Measurements from ENCODE around the gene ETV6. TPM values are rescaled to one million over a fixed set of nuclear protein-coding genes. Genes with fewer than 3 reads are reported as not detected.

The ETV6 gene
- total and polyA plus RNA-seq, 9 of the 15 experiments (the other 6 are each of a cell fraction or from before 2014, with no cell fraction given) = 0.81 to 12.7 (median 4.1) TPM

DNA sequence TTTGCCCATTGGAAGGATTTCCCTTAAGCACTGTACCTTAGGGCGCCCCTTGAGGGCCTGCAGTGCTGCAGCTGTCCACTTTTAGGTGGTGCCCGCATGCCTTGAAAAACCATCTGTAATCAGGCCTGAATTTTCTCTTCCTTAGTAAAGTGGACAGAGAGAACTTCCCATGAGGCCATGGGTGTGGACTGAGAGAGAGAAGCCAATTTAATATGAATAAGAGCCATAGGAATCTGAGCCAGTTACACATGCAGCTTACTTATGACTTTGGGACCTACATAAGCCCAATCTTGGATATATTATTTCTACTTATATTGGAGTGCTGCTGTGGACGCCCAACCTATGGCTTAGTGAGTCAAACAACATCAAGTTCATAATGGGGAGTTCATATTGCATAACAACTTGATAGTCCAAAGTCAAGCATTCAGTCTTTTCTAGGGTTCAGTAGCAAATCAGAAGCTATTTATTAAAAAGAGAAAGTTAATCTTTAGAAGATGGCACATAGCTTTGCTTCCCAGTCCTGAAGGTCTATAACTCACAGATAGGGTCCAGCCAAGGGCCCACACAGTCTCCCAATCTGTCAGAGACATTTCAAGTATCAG, 11.1 kb upstream of the ETV6 start:
- POLR2A ChIA-PET = no interaction called here
- Histone ChIP-seq H3K9me1 (ENCODE audit: control insufficient read depth, insufficient read depth, low read length) (no peaks in the 10 kb centered on the region), H3K27me3 (ENCODE audit: control insufficient read depth in 2 of 2, insufficient read depth in 2 of 2, low read length in 2 of 2) (no peaks in the 10 kb centered on the region), H4K20me1 (replicated peaks; ENCODE audit: control insufficient read depth, insufficient read depth, low read length) (no peaks in the 10 kb centered on the region), H3K79me2 (ENCODE audit: control insufficient read depth, insufficient read depth, low read length) (no peaks in the 10 kb centered on the region), H2AFZ (ENCODE audit: low read depth, low read length) (no peak overlapping the region), H3K9me3 (replicated peaks; ENCODE audit: control insufficient read depth, insufficient read depth, low read depth, low read length) (0 out of 2 replicates have a peak, but pooled peaks cover 2% of the 10 kb centered on the region), H3K4me3 (no peak overlapping the region), H3K9ac (ENCODE audit: insufficient read depth in 1 of 2, low read depth in 2 of 2, low read length in 2 of 2) (no peak overlapping the region), H3K27ac (ENCODE audit: extremely low read depth, low read depth, low read length) (no peak overlapping the region), H3K4me1 (replicated peaks in 1 of 2; ENCODE audit: control insufficient read depth in 2 of 2, insufficient read depth in 2 of 2, low read length in 2 of 2) (no peaks in the 10 kb centered on the region), H3K4me2 (ENCODE audit: insufficient read depth, low read length) (no peak overlapping the region), H3K36me3 (ENCODE audit: control insufficient read depth, insufficient read depth, low read length) (no peaks in the 10 kb centered on the region)
- CTCF ChIA-PET (ENCODE audit: low intra/inter-chr PET ratio) = no interaction called here
- 24% methylated on average over 3 of the region's 3 CpGs for WGBS (ENCODE audit: insufficient coverage, low coverage, missing lambda C conversion rate)
- intact Hi-C loops (cut with micrococcal nuclease) (no loop called here), in situ Hi-C loops (cut with MboI) (no loop called here)
- DNase-seq (ENCODE audit: extremely low read depth in 1 of 4, low spot score in 3 of 4) (no peak), FAIRE-seq (no peak), ATAC-seq (no peak)
- BruUV-seq (replicated peaks) = no TSS peak
- TF ChIP-seq NBN (IDR thresholded peaks at IDR 0.05; ENCODE audit: low read depth) (no peak), DDX20 (tag; IDR thresholded peaks at IDR 0.05; ENCODE audit: low read depth) (no peak), FOXJ2 (tag; IDR thresholded peaks at IDR 0.05) (no peak), HIVEP1 (CRISPR knock-in tag; IDR thresholded peaks at IDR 0.05) (no peak), SIX5 (IDR thresholded peaks at IDR 0.05; ENCODE audit: borderline replicate concordance in 1 of 2, insufficient read depth in 1 of 2, low read depth in 1 of 2, low read length in 2 of 2) (no peak)
- TF ChIP-seq, protein P1, sequence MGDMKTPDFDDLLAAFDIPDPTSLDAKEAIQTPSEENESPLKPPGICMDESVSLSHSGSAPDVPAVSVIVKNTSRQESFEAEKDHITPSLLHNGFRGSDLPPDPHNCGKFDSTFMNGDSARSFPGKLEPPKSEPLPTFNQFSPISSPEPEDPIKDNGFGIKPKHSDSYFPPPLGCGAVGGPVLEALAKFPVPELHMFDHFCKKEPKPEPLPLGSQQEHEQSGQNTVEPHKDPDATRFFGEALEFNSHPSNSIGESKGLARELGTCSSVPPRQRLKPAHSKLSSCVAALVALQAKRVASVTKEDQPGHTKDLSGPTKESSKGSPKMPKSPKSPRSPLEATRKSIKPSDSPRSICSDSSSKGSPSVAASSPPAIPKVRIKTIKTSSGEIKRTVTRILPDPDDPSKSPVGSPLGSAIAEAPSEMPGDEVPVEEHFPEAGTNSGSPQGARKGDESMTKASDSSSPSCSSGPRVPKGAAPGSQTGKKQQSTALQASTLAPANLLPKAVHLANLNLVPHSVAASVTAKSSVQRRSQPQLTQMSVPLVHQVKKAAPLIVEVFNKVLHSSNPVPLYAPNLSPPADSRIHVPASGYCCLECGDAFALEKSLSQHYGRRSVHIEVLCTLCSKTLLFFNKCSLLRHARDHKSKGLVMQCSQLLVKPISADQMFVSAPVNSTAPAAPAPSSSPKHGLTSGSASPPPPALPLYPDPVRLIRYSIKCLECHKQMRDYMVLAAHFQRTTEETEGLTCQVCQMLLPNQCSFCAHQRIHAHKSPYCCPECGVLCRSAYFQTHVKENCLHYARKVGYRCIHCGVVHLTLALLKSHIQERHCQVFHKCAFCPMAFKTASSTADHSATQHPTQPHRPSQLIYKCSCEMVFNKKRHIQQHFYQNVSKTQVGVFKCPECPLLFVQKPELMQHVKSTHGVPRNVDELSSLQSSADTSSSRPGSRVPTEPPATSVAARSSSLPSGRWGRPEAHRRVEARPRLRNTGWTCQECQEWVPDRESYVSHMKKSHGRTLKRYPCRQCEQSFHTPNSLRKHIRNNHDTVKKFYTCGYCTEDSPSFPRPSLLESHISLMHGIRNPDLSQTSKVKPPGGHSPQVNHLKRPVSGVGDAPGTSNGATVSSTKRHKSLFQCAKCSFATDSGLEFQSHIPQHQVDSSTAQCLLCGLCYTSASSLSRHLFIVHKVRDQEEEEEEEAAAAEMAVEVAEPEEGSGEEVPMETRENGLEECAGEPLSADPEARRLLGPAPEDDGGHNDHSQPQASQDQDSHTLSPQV (IDR thresholded peaks at IDR 0.05) = no peak
- TF ChIP-seq, protein P2, sequence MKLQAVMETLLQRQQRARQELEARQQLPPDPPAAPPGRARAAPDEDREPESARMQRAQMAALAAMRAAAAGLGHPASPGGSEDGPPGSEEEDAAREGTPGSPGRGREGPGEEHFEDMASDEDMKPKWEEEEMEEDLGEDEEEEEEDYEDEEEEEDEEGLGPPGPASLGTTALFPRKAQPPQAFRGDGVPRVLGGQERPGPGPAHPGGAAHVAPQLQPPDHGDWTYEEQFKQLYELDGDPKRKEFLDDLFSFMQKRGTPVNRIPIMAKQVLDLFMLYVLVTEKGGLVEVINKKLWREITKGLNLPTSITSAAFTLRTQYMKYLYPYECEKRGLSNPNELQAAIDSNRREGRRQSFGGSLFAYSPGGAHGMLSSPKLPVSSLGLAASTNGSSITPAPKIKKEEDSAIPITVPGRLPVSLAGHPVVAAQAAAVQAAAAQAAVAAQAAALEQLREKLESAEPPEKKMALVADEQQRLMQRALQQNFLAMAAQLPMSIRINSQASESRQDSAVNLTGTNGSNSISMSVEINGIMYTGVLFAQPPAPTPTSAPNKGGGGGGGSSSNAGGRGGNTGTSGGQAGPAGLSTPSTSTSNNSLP (IDR thresholded peaks at IDR 0.05; ENCODE audit: borderline replicate concordance, low read depth, low read length) = no peak
- TF ChIP-seq, protein P3, sequence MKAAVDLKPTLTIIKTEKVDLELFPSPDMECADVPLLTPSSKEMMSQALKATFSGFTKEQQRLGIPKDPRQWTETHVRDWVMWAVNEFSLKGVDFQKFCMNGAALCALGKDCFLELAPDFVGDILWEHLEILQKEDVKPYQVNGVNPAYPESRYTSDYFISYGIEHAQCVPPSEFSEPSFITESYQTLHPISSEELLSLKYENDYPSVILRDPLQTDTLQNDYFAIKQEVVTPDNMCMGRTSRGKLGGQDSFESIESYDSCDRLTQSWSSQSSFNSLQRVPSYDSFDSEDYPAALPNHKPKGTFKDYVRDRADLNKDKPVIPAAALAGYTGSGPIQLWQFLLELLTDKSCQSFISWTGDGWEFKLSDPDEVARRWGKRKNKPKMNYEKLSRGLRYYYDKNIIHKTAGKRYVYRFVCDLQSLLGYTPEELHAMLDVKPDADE (conservative IDR thresholded peaks at IDR 0.05; ENCODE audit: control insufficient read depth, low read depth, low read length) = no peak
- TF ChIP-seq, protein P4, sequence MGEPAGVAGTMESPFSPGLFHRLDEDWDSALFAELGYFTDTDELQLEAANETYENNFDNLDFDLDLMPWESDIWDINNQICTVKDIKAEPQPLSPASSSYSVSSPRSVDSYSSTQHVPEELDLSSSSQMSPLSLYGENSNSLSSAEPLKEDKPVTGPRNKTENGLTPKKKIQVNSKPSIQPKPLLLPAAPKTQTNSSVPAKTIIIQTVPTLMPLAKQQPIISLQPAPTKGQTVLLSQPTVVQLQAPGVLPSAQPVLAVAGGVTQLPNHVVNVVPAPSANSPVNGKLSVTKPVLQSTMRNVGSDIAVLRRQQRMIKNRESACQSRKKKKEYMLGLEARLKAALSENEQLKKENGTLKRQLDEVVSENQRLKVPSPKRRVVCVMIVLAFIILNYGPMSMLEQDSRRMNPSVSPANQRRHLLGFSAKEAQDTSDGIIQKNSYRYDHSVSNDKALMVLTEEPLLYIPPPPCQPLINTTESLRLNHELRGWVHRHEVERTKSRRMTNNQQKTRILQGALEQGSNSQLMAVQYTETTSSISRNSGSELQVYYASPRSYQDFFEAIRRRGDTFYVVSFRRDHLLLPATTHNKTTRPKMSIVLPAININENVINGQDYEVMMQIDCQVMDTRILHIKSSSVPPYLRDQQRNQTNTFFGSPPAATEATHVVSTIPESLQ (CRISPR knock-in tag; IDR thresholded peaks at IDR 0.05) = no peak
